Osteoblast (primary cell): Measurements from ENCODE around the gene C11orf86. TPM values are rescaled to one million over a fixed set of nuclear protein-coding genes. Genes with fewer than 3 reads are reported as not detected.

Source experiments
- DNase-seq: peaks from one replicate; pipeline ENCODE4 v3.0.0; 2011; ENCODE audit warnings: low spot score, mixed read lengths; ENCODE audit not compliant: insufficient read length; ENCODE audit errors: missing footprints
- H2AFZ ChIP-seq: 2 replicates; pipeline ENCODE4 v1.6.0; 2011; ENCODE audit warnings: mild to moderate bottlenecking, low read length
- H3K27ac ChIP-seq: 2 replicates; pipeline ENCODE4 v1.5.1; 2011; ENCODE audit warnings: mild to moderate bottlenecking, low read depth, low read length, moderate library complexity
- H3K27me3 ChIP-seq: 2 replicates; pipeline ENCODE4 v1.6.0; 2012; ENCODE audit warnings: mild to moderate bottlenecking, control low read depth, inconsistent platforms, low read length, moderate library complexity; ENCODE audit not compliant: insufficient read depth
- H3K36me3 ChIP-seq: 2 replicates; pipeline ENCODE4 v1.5.1; 2011; ENCODE audit warnings: mild to moderate bottlenecking, low read length, control low read depth, moderate library complexity; ENCODE audit not compliant: insufficient read depth
- H3K4me1 ChIP-seq: 2 replicates; pipeline ENCODE4 v1.5.1; 2011; ENCODE audit warnings: mild to moderate bottlenecking, low read length, control low read depth, moderate library complexity; ENCODE audit not compliant: insufficient read depth
- H3K4me2 ChIP-seq: 2 replicates; pipeline ENCODE4 v1.6.0; 2011; ENCODE audit warnings: mild to moderate bottlenecking, low read length; ENCODE audit not compliant: insufficient read depth
- H3K4me3 ChIP-seq: fragments of 200-600 bp; sonication (generic); 3 replicates; pipeline ENCODE4 v1.5.1; 2012; ENCODE audit warnings: mild to moderate bottlenecking, low read length, inconsistent platforms; ENCODE audit not compliant: insufficient read depth
- H3K79me2 ChIP-seq: 2 replicates; pipeline ENCODE4 v1.6.0; 2012; ENCODE audit warnings: mild to moderate bottlenecking, low read length, control low read depth, inconsistent platforms; ENCODE audit not compliant: insufficient read depth
- H3K9me3 ChIP-seq: 2 replicates; pipeline ENCODE4 v1.5.1; 2011; ENCODE audit warnings: low read depth, low read length, control low read depth
- H4K20me1 ChIP-seq: 2 replicates; pipeline ENCODE4 v1.6.0; 2012; ENCODE audit warnings: mild to moderate bottlenecking, low read length, control low read depth; ENCODE audit not compliant: insufficient read depth
- CTCF ChIP-seq: IDR thresholded peaks from 2 replicates; pipeline ENCODE4 v1.5.1; 2011; ENCODE audit warnings: mild to moderate bottlenecking, low read depth, low read length, moderate library complexity; ENCODE audit errors: extremely low read depth
- total RNA-seq: library from RNA; depleted of rRNA; stranded (reverse); fragments of >200 nt; gene quantifications from 2 replicates; pipeline ENCODE4 v1.2.3, GENCODE V29; 2012

C11orf86 gene
- total RNA-seq, 1 donor = not detected

- DNase-seq = peak; percentile 90
- no peaks in the 10 kb centered on the region for H3K79me2 ChIP-seq
- H3K4me1 ChIP-seq = peaks cover 26% of the 10 kb centered on the region
- no peaks in the 10 kb centered on the region for H3K36me3 ChIP-seq
- H3K4me2 ChIP-seq = peak within 1 kb of the TSS; percentile 76
- H3K27ac ChIP-seq = peak within 1 kb of the TSS; percentile 5
- peak within 1 kb of the TSS; percentile 72 for H3K4me3 ChIP-seq
- peak within 1 kb of the TSS; percentile 27 for H2AFZ ChIP-seq
- H4K20me1 ChIP-seq = no peaks in the 10 kb centered on the region
- H3K9me3 ChIP-seq = no peaks in the 10 kb centered on the region
- no peak for TF ChIP-seq CTCF
- no peaks in the 10 kb centered on the region for H3K27me3 ChIP-seq
Observed at GRCh38 chr11:67022961-67023956, 48.2 kb downstream of the C11orf86 start, which contains the start of gene SYT12. Gene SYT12 (plus strand): TSS chr11:67023134. CDS start chr11:67030145, 7,011 bp downstream.

DNA sequence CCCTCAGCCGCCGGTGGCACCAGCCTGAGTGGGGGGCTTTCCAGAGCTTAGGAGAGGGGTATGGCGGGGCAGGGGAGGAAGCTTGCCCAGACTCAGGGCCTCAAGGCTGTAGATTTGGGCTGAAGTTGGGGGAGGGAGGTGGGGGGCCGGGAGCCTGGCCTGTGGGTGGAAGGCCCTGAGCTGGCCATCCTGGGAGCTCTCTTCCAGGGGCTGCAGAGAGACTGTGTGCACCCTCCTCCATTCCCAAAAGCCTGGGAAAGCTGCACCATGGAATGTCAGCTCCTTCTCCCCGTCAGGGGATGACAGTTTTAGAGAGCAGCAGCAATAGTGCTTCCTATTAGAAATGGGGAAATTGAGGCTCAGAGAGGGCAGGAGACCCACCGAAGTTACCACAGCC, 48.9 kb downstream of the C11orf86 start:
- peak; percentile 57 for DNase-seq
- H3K27me3 ChIP-seq = no peaks in the 10 kb centered on the region
- peak overlapping the region; percentile 72 for H3K4me3 ChIP-seq
- no peaks in the 10 kb centered on the region for H3K79me2 ChIP-seq
- no peaks in the 10 kb centered on the region for H3K9me3 ChIP-seq
- H3K27ac ChIP-seq = no peak overlapping the region
- H3K36me3 ChIP-seq = no peaks in the 10 kb centered on the region
- TF ChIP-seq CTCF = no peak
- peak overlapping the region; percentile 27 for H2AFZ ChIP-seq
- peak overlapping the region; percentile 76 for H3K4me2 ChIP-seq
- H4K20me1 ChIP-seq = no peaks in the 10 kb centered on the region
- H3K4me1 ChIP-seq = peaks cover 26% of the 10 kb centered on the region

- H3K4me3 ChIP-seq = peak overlapping the region; percentile 72
- no peaks in the 10 kb centered on the region for H3K79me2 ChIP-seq
Observed at GRCh38 chr11:67024410-67024809, 49.3 kb downstream of the C11orf86 start.

More at GRCh38 chr11:67024410-67024809, 49.3 kb downstream of the C11orf86 start:
- H2AFZ ChIP-seq = no peak overlapping the region
- H3K4me2 ChIP-seq = peak overlapping the region; percentile 76
- no peaks in the 10 kb centered on the region for H3K36me3 ChIP-seq
- no peaks in the 10 kb centered on the region for H4K20me1 ChIP-seq
- H3K9me3 ChIP-seq = no peaks in the 10 kb centered on the region
- no peaks in the 10 kb centered on the region for H3K27me3 ChIP-seq
- TF ChIP-seq CTCF = no peak
- peak; percentile 79 for DNase-seq
- no peak overlapping the region for H3K27ac ChIP-seq
- peaks cover 26% of the 10 kb centered on the region for H3K4me1 ChIP-seq
